Endometrial microvascular endothelial cells (primary cell): ENCODE data around the gene MYO18A. TPM values are rescaled to one million over a fixed set of nuclear protein-coding genes. Genes with fewer than 3 reads are reported as not detected.

ENCODE experiments used
- in situ Hi-C: cut with HindIII; loops from 2 replicates; pipeline ENCODE4 v1.10.0; 2017; ENCODE audit warnings: low sequenced_read_pairs, low pct_unique_long_range_greater_than_20kb; ENCODE audit errors: inconsistent ontology term
- total RNA-seq: library from RNA; depleted of rRNA; stranded (reverse); fragments of >200 nt; gene quantifications from one replicate; pipeline ENCODE4 v1.2.3, GENCODE V29; 2015; ENCODE audit errors: inconsistent ontology term

MYO18A gene
- total RNA-seq, 1 donor from 2014 or later, result 8.3 TPM

- in situ Hi-C loops, result no loop called here
Observed at GRCh38 chr17:29196769-29197515, 16.7 kb upstream of the MYO18A start.

GRCh38 chr17:29195465-29196081, 15.4 kb upstream of the MYO18A start:
- in situ Hi-C loops, result no loop called here

GRCh38 chr17:29194669-29195068, 14.5 kb upstream of the MYO18A start:
- in situ Hi-C loops, result no loop called here

GRCh38 chr17:29193146-29193545, 12.9 kb upstream of the MYO18A start:
- in situ Hi-C loops, result no loop called here

GRCh38 chr17:29190592-29191207, 10.5 kb upstream of the MYO18A start:
- in situ Hi-C loops, result no loop called here

GRCh38 chr17:29190039-29190438, 9.8 kb upstream of the MYO18A start:
- in situ Hi-C loops, result no loop called here

- in situ Hi-C loops, result no loop called here
Observed at GRCh38 chr17:29189355-29189754, 9.2 kb upstream of the MYO18A start.

GRCh38 chr17:29181226-29181625, 1.0 kb upstream of the MYO18A start:
- in situ Hi-C loops, result no loop called here

GRCh38 chr17:29180788-29181160, 576 bp upstream of the MYO18A start:
- in situ Hi-C loops, result no loop called here

GRCh38 chr17:29179232-29180033, 765 bp downstream of the MYO18A start:
- in situ Hi-C loops, result no loop called here

GRCh38 chr17:29178750-29179231, 1.4 kb downstream of the MYO18A start:
- in situ Hi-C loops, result no loop called here

GRCh38 chr17:29177871-29178749, 2.1 kb downstream of the MYO18A start:
- in situ Hi-C loops, result no loop called here

- in situ Hi-C loops, result no loop called here
Observed at GRCh38 chr17:29177541-29177870, 2.7 kb downstream of the MYO18A start.

GRCh38 chr17:29176558-29177351, 3.4 kb downstream of the MYO18A start:
- in situ Hi-C loops, result no loop called here

GRCh38 chr17:29175349-29175748, 4.8 kb downstream of the MYO18A start:
- in situ Hi-C loops, result no loop called here

GRCh38 chr17:29172589-29172988, 7.6 kb downstream of the MYO18A start:
- in situ Hi-C loops, result no loop called here

- in situ Hi-C loops, result no loop called here
Observed at GRCh38 chr17:29170682-29171081, 9.5 kb downstream of the MYO18A start.
